ENCODE measurements around the gene VIPR2. TPM values are rescaled to one million over a fixed set of nuclear protein-coding genes. Genes with fewer than 3 reads are reported as not detected.
"Not testable (repeated sequence)": the region's sequence is repeated elsewhere in the genome, so short reads cannot be mapped to it uniquely, and the experiment has no call there.

VIPR2 gene
- total RNA-seq, 6 donors from 2014 or later, result 0.30 to 0.74 (median 0.40) TPM; not detected in 3

GRCh38 chr7:159102681-159103381 lies 41.8 kb downstream of the VIPR2 start:
- Histone ChIP-seq H3K4me3 (no peak overlapping the region), H3K27me3 (no peaks in the 10 kb centered on the region), H3K27ac (no peak overlapping the region), H3K36me3 (no peaks in the 10 kb centered on the region), H3K4me1 (peaks cover 0 to 11% (median 0%) of the 10 kb centered on the region in 4 donors), H3K9me3 (no peaks in the 10 kb centered on the region)
- TF ChIP-seq POLR2AphosphoS5 (IDR thresholded peaks at IDR 0.05) (no peak), CTCF (IDR thresholded peaks at IDR 0.05) (no peak), EP300 (IDR thresholded peaks at IDR 0.05) (no peak)
- DNase-seq, result peak; percentile 12 to 36
- ATAC-seq (ENCODE audit: low FRiP score in 2 of 2), result peak in 1 of 2 donors; percentile 28
- 89 to 90% methylated on average over 6 to 14 of the region's 14 CpGs for WGBS, 2 donors

- H3K4me3 ChIP-seq; H3K9me3 ChIP-seq; H3K27ac ChIP-seq; ATAC-seq (ENCODE audit: low FRiP score in 2 of 2); H3K27me3 ChIP-seq; H3K36me3 ChIP-seq: not testable (repeated sequence)
- DNase-seq, result peak; percentile 7 to 52
- 93 to 97% methylated on average over 32 to 42 of the region's 42 CpGs for WGBS, 2 donors
- peaks cover 0 to 16% (median 0%) of the 10 kb centered on the region in 4 donors for H3K4me1 ChIP-seq
Measured at GRCh38 chr7:159101661-159102091, 43.0 kb downstream of the VIPR2 start.

- whole genome bisulfite sequencing, 2 donors, result 94 to 95% methylated on average over 25 to 33 of the region's 33 CpGs
- not testable (repeated sequence) for H3K4me3 ChIP-seq; ATAC-seq (ENCODE audit: low FRiP score in 2 of 2); H3K36me3 ChIP-seq; H3K9me3 ChIP-seq; H3K27ac ChIP-seq; H3K27me3 ChIP-seq
- peaks cover 0 to 16% (median 0%) of the 10 kb centered on the region in 4 donors for H3K4me1 ChIP-seq
- DNase-seq, result peak in 1 of 2 donors; percentile 6
Measured at GRCh38 chr7:159101083-159101395, 43.6 kb downstream of the VIPR2 start.

GRCh38 chr7:159100281-159101082 lies 44.2 kb downstream of the VIPR2 start:
- H3K4me1 ChIP-seq, result peaks cover 0 to 16% (median 0%) of the 10 kb centered on the region in 4 donors
- H3K27me3 ChIP-seq; H3K36me3 ChIP-seq; H3K9me3 ChIP-seq; ATAC-seq (ENCODE audit: low FRiP score in 2 of 2); H3K4me3 ChIP-seq; H3K27ac ChIP-seq: not testable (repeated sequence)
- DNase-seq, result peak in 1 of 2 donors; percentile 7
- WGBS, 2 donors, result 97% methylated on average over 37 of the region's 37 CpGs

GRCh38 chr7:159099711-159100231 lies 44.9 kb downstream of the VIPR2 start:
- H3K9me3 ChIP-seq, result no peaks in the 10 kb centered on the region
- ATAC-seq (ENCODE audit: low FRiP score in 2 of 2) (no peak), DNase-seq (peak; percentile 17 to 53)
- peak overlapping the region in 1 of 4 donors; percentile 9 for H3K27ac ChIP-seq
- H3K4me3 ChIP-seq, result no peak overlapping the region
- peaks cover 0 to 16% (median 0%) of the 10 kb centered on the region in 4 donors for H3K4me1 ChIP-seq
- TF ChIP-seq CTCF (IDR thresholded peaks at IDR 0.05) (no peak), POLR2A (IDR thresholded peaks at IDR 0.05) (no peak), EP300 (IDR thresholded peaks at IDR 0.05) (no peak), POLR2AphosphoS5 (IDR thresholded peaks at IDR 0.05) (no peak)
- H3K36me3 ChIP-seq, result no peaks in the 10 kb centered on the region
- H3K27me3 ChIP-seq, result no peaks in the 10 kb centered on the region
- 80 to 94% methylated on average over 1 to 10 of the region's 10 CpGs for WGBS, 2 donors

- whole genome bisulfite sequencing, 2 donors, result 60 to 61% methylated on average over 21 to 22 of the region's 22 CpGs
- H3K4me3 ChIP-seq, result no peak overlapping the region
- no peak for TF ChIP-seq EP300 (IDR thresholded peaks at IDR 0.05)
- no peak for TF ChIP-seq POLR2A (IDR thresholded peaks at IDR 0.05)
- no peak for TF ChIP-seq POLR2AphosphoS5 (IDR thresholded peaks at IDR 0.05)
- TF ChIP-seq CTCF (IDR thresholded peaks at IDR 0.05), result no peak
- DNase-seq (peak; percentile 21 to 81), ATAC-seq (ENCODE audit: low FRiP score in 2 of 2) (peak in 1 of 2 donors; percentile 65)
- peaks cover 0 to 16% (median 0%) of the 10 kb centered on the region in 4 donors for H3K4me1 ChIP-seq
- no peaks in the 10 kb centered on the region for H3K36me3 ChIP-seq
- H3K27me3 ChIP-seq, result no peaks in the 10 kb centered on the region
- H3K9me3 ChIP-seq, result no peaks in the 10 kb centered on the region
- H3K27ac ChIP-seq, result peak overlapping the region in 1 of 4 donors; percentile 9
Measured at GRCh38 chr7:159098811-159099655, 45.6 kb downstream of the VIPR2 start.
